22Rv1 (cell line): ENCODE data around the gene TOR1B.

Source experiments
- ZFX ChIP-seq: fragments of 450-650 bp; IDR thresholded peaks from 2 replicates; pipeline ENCODE4 v1.6.1; 2017; ENCODE audit warnings: antibody characterized with exemption, borderline replicate concordance
- TF ChIP-seq, protein P1 (sequence below): fragments of 450-650 bp; IDR thresholded peaks from 2 replicates; pipeline ENCODE4 v1.5.1; 2017; ENCODE audit warnings: mild to moderate bottlenecking

DNA sequence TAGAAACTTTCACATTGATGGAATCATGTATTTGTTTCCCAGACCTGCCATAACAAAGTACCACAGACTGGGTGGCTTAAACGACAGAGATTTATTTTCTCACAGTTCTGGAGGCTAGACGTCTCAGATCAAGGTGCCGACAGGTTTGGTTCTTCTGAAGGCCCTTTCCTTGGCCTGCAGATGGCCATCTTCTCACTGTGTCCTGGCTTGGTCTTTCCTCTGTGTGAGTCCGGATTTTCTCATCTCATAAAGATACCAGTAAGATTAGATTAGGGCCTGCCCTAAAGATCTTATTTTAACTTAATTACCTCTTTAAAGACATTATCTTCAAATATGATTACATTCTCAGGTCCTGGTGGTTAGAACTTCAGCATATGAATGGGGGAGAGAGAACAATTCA, 38.1 kb downstream of the TOR1B start:
- TF ChIP-seq, protein P1, sequence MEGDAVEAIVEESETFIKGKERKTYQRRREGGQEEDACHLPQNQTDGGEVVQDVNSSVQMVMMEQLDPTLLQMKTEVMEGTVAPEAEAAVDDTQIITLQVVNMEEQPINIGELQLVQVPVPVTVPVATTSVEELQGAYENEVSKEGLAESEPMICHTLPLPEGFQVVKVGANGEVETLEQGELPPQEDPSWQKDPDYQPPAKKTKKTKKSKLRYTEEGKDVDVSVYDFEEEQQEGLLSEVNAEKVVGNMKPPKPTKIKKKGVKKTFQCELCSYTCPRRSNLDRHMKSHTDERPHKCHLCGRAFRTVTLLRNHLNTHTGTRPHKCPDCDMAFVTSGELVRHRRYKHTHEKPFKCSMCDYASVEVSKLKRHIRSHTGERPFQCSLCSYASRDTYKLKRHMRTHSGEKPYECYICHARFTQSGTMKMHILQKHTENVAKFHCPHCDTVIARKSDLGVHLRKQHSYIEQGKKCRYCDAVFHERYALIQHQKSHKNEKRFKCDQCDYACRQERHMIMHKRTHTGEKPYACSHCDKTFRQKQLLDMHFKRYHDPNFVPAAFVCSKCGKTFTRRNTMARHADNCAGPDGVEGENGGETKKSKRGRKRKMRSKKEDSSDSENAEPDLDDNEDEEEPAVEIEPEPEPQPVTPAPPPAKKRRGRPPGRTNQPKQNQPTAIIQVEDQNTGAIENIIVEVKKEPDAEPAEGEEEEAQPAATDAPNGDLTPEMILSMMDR, result no peak
- no peak for TF ChIP-seq ZFX
